ENCODE results near the gene GPBP1.
"Not testable (repeated sequence)": the region's sequence is repeated elsewhere in the genome, so short reads cannot be mapped to it uniquely, and the experiment has no call there.

Gene GPBP1

DNA sequence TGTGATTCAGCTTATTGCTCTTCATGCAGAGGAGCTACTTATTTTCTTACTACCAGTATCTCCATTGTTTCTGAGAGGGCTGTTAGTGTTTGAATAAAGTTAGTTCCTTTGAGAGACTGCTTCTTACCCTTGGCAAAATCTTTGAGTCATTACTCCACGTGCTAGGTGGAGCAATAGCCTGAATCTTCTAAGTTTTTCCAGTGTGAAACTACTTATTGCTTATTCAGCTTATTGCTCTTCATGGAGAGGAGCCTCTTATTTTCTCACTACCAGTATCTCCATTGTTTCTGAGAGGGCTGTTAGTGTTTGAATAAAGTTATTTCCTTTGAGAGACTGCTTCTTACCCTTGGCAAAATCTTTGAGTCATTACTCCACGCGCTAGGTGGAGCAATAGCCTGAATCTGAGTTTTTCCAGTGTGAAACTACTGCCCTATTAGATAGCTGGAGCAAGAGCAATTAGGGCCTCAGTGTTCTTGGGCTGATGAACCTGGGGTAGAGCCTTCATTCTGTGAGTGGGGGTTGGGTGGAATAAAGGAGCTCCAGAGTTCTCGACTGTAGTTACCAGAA is 41.9 kb downstream of the GPBP1 start:
- peak; percentile 52 for DNase-seq

DNA sequence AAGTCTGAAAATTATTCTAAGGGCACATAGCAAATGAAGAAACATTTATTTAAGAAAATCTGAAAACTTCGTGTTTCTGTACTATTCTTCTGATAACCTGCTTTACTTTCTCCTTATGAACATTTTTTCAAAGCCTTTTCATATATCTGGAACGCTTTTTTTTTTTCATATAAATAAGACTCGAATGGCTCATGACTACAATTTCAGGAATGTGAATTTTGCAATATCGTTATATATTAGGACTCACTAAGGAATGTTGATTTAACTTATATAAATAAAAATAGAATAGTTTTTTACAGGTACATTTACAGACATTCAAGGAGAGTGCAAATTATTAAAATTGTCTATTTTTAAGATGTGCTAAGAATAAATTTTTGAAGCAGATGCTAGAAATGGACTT is 42.9 kb downstream of the GPBP1 start:
- DNase-seq: no peak

DNA sequence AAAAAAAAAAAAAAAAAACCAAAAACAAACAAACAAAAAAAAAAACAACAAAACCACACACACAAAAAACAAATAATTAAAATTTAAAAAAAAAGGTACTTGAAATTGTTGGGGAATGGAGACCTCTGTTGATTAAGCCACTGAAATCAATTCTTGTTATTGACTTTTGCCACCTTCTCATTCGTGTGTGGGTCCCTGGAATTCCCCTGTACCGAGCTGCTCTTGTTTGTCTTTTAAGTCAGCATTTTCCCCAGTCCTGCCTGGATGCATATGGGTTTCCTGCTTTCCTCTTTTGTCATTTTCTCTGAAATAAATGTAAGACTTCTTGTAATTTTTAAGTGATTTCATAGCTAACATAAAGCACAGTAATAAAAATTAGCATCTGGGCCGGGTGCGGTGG is 45.5 kb downstream of the GPBP1 start:
- DNase-seq: no peak

DNA sequence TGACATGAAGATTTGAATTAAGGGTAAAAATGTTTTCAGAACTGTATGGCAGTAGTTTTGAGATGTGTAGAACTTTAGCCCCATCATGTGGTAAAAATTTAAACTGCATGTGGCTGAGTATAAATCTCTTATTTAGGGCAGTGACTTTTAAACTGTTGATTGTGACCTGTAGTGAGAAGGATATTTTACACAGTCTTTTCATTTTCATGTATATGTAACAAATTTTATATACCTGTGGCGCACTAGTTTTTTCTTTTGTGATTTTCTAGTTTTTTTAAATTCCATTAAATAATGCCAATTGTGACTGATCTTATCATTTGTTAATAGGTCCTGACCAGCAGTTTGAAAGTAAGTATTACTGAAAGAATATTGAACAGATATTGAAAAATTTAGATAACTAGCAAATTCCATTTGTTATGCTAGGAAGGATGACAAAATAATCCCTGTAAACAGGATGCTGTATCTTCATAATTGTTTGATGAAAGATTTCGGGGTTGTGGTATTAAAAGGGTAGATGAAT is 47.2 kb downstream of the GPBP1 start:
- DNase-seq: peak; percentile 58

DNA sequence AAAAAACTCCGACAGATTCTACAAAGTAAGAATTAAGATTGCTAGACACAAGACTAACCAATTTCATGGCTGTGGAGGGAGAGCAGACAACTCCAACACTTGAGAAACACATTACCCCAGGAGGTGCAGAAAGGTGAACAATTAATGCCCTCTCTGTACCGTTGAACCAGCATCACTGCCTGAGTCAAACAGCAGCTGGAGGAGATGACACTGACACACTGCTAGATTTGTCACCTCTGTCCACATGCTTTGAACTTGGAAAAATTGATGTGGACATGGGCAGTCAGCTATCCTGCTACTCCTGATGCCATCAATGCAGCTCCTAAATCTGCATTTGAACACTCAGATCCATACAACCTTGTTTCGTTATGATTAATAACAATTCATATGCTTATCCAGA is 51.7 kb downstream of the GPBP1 start:
- no peak for DNase-seq

DNA sequence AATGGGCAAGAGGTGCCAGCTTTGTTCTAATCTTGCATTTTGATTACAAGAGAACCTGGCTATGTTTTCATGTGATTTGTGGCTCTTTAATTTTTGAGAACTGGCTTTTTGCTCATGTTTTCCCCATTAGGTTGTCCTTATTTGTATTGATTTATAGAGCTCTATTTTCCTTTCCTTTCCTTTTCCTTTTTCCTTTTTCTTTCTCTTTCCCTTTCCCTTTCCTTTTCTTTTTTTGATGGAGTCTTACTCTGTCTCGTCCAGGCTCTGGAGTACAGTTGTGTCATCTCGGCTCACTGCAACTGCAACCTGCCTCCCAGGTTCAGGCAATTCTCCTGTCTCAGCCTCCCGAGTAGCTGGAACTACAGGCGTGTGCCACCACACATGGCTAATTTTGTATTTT is 55.5 kb downstream of the GPBP1 start:
- DNase-seq: peak; percentile 17

DNA sequence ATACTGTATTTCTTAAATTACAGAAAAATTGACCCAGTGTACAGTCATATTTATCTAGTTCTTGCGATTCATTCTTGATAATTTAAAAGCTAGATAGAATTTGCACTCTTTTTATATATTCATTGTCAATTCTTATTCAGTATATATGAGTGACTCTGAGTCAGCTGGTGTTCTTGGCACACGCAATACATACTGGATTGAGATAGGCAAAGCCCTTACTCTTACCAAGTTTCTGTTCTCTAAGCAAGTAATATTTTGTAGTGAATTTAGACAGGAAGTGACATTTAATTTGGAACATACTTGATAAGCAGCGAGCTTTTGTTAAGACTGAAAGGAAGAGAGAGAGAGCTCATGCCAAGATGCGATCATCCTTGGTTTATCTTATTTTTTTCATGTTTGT is 57.7 kb downstream of the GPBP1 start:
- DNase-seq: peak; percentile 23

DNA sequence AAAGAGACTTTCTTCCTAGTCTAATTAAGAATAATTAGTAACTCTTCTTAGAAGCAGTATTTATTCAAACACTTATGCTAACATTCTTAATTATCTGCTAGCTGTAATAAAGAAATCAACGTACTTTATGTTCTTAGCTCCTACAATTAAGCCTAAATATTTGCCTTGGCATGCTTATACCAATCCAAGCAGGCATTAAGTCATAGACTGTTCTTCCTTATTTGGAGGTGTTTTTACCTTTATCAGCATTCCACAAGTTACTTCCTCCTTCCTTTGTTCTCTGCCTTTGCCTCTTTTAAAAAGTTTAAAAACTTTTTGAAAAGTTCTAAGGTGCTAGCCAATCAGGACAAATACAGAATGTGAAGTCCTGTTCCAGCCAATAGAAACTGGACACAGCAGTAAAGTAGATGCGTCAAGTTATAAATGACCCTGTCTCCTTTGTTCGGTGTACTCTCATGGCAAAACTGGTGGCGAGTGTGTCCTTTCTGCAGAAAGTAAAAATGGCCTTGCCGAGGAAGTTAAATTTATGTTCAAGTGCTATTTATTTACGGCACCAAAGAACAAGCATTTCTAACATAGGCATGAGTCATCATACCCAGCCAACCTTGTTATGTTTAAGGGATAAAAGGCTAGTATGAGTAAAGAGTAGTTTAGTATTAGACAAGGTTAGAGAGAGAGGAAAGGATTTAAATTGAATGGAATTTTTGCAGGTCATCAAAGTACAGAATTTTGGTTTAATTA is 58.6 kb downstream of the GPBP1 start:
- no peak for DNase-seq

DNA sequence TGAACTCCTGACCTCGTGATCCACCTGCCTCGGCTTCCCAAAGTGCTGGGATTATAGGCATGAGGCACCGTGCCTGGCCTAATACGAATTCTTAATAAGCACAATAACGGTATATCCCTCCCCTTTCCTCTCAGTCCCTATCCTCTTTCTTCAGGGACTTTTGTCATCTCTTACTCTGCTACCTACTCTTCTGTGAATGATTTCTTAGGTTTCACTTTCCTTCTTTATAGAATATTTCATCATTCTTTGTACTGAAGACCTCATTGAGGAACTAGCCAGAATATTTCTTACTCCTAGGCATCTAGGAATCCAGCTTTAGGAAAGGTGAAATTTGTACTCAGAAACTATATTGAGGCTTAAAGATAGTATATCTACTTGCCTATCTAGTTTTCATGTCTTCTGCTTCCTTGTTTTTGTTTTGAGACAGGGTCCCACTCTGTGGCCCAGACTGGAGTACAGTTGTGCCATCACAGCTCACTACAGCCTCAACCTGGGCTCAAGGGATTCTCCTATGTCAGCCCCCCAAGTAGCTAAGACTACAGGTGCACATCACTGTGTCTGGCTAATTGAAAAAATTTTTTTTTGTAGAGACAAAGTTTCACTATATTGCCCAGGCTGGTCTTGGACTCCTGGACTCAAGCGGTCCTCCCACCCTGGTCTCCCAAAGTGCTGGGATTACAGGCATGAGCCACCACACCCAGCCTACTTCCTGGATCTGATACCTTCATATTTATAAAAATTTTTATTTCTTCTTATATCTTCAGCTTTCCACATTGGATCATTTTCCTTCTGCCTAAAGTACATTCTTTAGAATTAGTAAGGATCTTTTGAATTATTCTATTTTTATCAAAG is 69.7 kb downstream of the GPBP1 start:
- DNase-seq: peak; percentile 90

DNA sequence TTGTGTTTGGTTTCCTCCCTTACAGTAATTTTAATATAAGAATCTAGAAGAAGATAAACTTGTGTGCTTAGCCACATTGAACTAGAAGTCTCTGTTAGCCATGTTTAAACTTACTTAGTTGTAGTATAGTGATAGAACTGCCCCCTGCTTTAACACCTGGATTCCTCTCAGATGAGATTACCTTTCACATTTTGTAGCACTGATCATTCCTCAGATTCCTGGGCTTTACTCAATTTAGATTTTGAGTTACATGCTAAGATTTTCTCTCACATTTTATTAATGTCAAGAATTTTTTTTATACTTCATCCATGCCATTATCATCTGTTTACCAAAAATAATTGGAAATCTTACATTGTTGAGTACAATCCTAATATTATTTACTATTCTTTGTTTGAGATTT is 70.5 kb downstream of the GPBP1 start:
- DNase-seq: no peak

DNA sequence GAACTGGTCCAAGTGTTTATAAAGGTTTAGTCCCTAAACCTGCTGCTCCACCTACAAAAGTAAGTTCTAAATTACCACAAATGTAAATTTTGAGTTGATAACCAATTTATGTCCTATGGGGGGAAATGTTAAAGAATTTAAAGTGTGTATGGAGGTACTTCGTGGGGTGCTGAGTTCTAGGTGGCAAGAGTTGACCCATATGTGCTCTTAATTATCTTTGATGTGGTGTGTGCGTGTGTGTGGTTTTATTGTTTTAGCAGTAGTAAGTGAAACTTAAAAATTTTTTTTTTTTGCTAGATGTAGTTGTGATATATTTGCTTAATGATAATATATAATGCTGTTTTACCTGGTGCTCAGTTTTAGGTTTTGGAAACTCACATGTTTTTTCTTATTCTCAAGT is 72.6 kb downstream of the GPBP1 start:
- no peak for DNase-seq

DNA sequence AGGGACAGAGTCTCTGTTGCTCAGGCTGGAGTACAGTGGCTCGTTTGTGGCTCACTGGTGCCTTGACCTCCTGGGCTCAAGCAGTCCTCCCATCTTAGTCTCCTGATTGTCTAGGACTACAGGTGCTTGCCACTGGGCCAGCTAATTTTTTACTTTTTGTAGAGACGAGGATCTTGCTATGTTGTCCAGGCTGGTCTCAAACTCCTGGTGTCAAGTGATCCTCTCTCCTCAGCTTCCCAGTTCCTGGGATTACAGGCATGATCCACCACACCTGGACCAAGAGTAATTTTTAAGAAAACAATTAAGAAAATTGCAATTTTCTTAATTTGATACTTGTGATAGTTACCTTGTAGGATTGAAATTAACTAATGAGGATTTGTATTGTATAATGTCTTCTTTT is 73.9 kb downstream of the GPBP1 start:
- no peak for DNase-seq

DNA sequence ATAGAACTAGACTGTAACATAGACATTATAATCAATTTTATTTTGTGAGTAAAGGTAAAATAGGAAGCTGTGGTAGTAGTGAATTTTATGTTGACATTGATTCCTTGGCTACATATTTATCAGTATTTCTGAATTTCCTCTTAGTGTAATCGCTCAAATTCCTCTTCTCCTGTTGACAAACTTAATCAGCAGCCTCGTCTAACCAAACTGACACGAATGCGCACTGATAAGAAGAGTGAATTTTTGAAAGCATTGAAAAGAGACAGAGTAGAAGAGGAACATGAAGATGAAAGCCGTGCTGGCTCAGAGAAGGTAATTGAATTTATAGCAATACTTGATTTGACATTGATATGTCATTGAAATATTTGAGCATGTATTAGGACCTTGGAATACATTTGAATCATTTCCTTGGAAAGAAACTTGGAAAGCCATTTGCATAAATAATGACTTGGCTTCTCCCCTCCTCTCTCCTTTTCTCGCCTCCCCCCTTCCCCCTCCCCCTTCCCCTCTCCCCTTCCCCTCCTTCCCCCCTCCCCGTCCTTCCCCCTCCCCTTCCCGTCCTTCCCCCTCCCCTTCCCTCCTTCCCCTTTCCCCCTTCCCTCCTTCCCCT is 75.5 kb downstream of the GPBP1 start:
- DNase-seq: no peak

DNA sequence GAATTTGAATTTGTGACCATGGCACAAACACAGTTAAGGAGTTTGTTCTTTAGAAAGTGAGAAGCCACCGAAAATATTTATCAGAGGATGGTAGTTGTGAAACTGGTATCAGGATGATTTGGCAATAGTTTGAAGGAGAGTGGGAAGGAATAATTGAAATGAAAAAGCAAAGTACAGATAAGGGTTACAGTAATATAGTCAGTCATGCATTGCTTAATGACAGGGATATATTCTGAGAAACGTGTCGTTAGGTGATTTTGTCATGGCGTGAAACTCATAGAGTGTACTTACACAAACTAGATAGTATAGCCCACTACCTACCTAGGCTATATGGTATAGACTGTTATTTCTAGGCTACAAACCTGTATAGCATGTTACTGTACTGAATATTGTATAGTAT is 84.2 kb downstream of the GPBP1 start:
- no peak for DNase-seq

DNA sequence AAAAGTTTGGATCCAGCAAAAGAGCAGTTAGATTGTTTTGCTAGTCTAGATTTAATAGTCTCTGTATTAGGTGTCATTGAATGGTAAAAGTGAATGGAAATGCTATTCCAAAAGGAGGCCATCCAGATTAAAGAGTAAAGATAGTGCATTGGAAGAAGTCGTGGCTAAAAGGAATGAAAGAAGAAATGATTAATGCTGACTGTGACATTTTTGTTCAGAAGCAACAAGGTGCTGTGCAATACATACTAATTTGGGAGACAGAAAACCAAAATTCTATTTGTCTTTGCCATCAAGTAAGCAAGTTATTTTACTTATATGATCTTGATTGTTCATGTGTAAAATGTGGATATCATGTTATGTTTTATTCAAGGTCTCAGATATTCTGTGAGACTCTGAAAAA is 85.1 kb downstream of the GPBP1 start:
- DNase-seq: no peak

DNA sequence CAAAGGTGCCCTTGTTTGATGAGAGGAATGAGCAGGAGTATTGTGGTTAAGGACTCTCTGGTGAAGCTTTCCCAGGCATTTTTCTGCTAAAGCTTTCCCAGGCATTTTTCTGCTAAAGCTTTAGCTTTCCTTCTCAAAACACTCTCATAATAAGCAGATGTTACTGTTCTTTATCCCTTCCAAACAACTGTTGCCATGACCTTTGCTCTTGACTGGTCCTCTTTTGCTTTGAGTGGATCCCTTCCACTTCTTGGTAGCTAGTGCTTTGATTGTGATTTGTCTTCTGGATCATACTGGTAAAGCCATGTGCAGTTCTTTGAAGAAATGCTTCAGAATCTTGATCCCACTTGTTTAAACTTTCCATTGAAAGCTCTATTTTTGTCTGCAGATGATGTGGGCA is 85.8 kb downstream of the GPBP1 start:
- no peak for DNase-seq

DNA sequence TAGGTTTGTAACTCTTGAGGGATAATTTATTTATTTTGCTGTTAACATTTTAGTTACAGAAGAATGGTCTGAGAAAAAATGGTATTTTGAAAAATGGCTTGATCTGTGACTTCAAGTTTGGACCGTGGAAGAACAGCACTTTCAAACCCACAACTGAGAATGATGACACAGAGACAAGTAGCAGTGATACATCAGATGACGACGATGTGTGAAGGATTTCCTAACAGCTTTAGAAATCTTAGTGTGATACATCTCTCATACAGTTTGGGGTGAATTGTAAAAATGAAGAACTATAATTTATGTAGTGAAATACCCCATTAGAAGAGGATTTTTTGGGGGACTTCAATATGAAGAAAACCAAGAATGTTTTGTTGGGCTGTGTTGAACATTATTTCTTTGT is 88.7 kb downstream of the GPBP1 start:
- peak; percentile 57 for DNase-seq

DNA sequence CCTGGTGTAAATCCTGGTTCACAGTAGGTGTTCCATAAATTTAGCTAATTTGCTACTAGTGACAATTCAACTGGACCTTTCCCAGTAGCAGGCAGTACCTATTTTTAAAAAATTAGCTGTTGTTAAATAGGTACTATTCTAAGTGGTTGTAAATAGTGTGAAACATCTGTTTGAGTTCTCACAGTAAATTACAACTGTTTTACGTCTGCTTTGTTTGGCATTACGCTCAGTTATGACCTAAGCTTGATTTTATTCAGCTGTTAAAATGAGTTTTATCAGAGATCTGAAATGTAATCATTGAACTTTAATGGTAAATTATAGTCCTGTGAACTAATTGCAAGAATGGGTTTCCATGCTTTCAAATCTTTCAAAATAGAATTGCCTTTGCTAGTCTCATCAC is 93.9 kb downstream of the GPBP1 start:
- DNase-seq: no peak

DNA sequence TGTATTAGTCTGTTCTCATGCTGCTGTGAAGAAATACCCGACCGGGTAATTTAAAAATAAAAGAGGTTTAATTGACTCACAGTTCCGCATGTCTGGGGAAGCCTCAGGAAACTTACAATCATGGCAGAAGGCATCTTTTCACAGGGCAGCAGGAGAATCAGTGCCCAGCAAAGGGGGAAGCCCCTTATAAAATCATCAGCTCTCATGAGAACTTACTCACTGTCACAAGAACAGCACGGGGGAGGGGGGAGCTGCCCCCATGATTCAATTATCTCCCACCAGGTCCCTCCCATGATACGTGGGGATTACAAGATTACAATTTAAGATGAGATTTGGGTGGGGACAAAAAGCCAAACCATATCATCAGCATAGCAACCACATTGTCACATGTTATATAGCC is 102.5 kb downstream of the GPBP1 start:
- peak; percentile 61 for DNase-seq

DNA sequence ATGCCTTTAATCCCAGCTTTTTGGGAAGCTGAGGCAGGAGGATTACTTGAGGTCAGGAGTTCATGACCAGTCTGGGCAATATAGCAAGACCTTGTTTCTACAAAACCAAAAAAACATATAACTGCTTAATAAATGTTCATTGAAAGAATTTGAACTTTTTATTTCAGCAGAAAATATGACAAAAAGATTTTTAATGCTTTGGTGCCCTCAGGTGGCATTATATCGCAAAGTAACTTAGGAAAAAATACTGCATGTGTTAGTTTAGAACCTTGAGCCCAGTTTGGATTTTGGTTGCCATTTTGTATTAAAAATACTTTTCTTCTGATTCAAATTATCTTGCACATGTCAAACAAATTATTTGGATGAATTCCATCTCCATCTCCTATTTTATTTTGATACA is 103.2 kb downstream of the GPBP1 start:
- peak; percentile 13 for DNase-seq

DNA sequence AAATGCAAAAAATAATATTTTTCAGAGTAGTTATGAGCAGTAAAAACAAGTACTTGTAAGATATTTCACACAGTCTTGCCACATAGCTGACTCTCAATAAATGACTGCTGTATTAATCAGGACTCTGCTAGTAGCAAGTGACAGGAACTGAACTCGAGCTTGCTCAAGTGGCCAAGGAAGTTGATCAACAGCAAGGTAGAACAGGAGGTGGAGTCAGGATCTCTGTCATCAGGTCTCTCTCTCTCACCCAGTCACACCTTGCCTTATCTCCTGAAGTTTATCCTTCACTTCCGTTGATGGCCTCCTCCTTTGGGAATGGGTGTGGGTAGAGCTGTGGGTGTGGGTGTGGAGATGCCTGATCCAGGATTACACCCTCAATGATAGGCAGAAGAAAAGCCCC is 107.0 kb downstream of the GPBP1 start:
- DNase-seq: peak; percentile 24

DNA sequence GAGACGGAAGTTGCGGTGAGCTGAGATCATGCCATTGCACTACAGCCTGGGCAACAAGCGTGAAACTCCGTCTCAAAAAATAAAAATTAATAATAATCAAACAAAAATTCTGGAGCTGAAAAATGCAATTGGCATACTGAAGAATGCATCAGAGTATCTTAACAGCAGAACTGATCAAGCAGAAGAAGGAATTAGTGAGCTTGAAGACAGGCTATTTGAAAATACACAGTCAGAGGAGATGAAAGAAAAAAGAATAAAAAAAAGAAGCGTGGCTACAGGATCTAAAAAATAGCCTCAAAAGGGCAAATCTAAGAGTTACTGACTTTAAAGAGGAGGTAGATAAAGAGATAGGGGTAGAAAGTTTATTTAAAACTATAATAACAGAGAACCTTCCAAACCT is 111.2 kb downstream of the GPBP1 start:
- not testable (repeated sequence) for DNase-seq

DNA sequence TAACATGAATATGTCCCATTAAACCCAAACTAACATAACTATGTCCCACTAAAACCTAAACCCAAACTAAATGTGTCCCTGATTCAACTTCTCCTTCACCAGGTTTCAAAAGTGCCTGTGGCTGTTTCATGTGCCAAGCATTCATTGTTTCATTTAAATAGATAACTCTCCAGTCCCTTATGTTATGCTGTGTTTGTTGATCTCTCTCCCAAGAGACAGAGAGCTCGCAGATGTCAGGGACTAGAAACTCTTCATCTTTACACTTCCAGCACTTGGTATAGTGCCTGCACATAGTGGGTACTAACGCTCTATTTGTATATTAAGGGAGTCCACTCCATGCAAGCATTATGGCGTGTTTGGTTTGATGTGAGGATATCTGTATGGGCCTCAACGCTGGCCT is 118.0 kb downstream of the GPBP1 start:
- no peak for DNase-seq

DNA sequence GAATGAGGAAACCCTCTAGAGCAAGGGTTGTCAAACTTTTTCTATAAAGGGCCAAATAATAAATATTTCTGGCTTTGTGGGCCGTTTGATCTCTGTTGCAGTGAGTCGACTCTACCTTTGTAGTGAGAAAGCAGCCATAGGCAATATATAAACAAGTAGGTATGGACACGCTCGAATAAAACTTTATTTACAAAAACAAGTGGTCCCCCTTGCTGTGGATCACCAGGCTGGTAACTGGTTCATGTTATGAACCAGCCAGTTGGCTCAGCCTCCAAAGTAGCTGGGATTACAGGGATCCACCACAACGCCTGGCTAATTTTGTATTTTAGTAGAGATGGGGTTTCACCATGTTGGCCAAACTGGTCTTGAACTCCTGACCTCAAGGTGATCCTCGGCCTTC is 118.5 kb downstream of the GPBP1 start:
- no peak for DNase-seq

Data from inflammatory macrophage treated with lipopolysaccharide for 4 hours (primary cell).